Measurements from ENCODE around the gene ANKS1B.

Gene ANKS1B

DNA sequence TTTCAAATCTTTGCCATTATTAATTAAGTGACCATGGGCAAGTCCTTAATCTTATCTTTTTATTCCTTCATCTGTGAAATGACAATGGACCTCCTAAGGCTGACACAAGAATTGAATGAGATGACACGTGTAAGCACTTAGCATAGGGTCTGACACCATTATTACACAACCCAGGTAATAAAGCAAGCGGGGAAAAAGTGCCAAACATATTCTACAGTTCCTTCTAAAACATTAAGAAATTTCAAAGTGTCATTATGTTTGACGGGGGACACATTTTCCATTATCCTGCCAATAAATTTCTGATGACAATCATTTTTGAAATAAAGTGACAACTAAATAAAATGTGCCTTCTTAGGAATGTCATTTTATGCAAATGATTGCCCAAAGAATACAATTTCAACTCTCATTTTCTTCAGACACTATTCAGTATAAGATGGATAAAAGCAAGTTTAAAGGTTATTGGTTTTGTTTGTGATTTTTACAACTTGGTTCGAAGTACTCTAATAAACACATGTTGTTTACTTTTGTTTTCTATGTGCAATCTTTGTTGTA lies 3.0 kb downstream of the ANKS1B start:
- Histone ChIP-seq H3K36me3 (ENCODE audit: control insufficient read depth in 4 of 4, insufficient read depth in 4 of 4, low read length in 3 of 4) (no peaks in the 10 kb centered on the region), H3K27ac (ENCODE audit: insufficient read depth in 1 of 2, low read depth in 1 of 2, low read length in 2 of 2, poor library complexity in 1 of 2, severe bottlenecking in 2 of 2) (no peak overlapping the region), H3K4me3 (ENCODE audit: control insufficient read depth in 1 of 7, extremely low read depth in 1 of 7, insufficient read depth in 4 of 7, low read depth in 2 of 7, low read length in 6 of 7) (no peak overlapping the region), H3K9me3 (ENCODE audit: control extremely low read depth in 1 of 5, control insufficient read depth in 4 of 5, insufficient read depth in 2 of 5, low read depth in 1 of 5, low read length in 4 of 5) (no peaks in the 10 kb centered on the region), H3K4me1 (ENCODE audit: control extremely low read depth in 1 of 4, control insufficient read depth in 4 of 4, insufficient read depth in 4 of 4, low read length in 3 of 4) (peaks cover 5 to 12% (median 10%) of the 10 kb centered on the region in 4 experiments), H3K27me3 (replicated peaks in 2 of 5; ENCODE audit: control insufficient read depth in 4 of 5, insufficient read depth in 5 of 5, low read length in 4 of 5) (peaks cover 11 to 60% (median 23%) of the 10 kb centered on the region in 5 experiments)
- 90% methylated on average over 2 of the region's 4 CpGs for WGBS (ENCODE audit: insufficient coverage)
- ChIA-PET CTCF (no interaction called here), POLR2A (no interaction called here)
- DNase-seq: no peak

DNA sequence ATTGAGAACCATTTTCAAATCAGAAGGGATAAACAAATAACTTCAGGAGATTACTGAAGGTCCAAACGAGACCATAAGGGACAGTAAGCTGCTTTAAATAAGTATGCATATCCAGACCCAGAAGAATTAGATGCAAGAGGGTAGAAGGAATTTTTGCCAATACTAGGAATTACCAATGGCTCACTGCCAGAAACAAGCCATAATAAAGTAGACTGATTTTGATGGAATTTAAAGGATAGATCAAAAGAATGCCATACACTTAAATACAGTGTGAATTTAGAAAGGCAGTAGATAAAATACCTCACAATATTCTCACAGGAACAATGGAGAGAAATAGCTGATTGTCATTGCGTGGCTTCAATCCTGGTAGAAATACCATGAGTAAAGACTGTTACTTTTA lies 5.3 kb downstream of the ANKS1B start:
- peaks cover 6 to 42% (median 14%) of the 10 kb centered on the region in 5 experiments for H3K27me3 ChIP-seq (replicated peaks in 2 of 5; ENCODE audit: control insufficient read depth in 4 of 5, insufficient read depth in 5 of 5, low read length in 4 of 5)
- whole genome bisulfite sequencing (ENCODE audit: insufficient coverage): 40% methylated on average over 1 of the region's 2 CpGs
- H3K36me3 ChIP-seq (ENCODE audit: control insufficient read depth in 4 of 4, insufficient read depth in 4 of 4, low read length in 3 of 4): no peaks in the 10 kb centered on the region
- no peak overlapping the region for H3K4me3 ChIP-seq (ENCODE audit: control insufficient read depth in 1 of 7, extremely low read depth in 1 of 7, insufficient read depth in 4 of 7, low read depth in 2 of 7, low read length in 6 of 7)
- DNase-seq: no peak
- H3K27ac ChIP-seq (ENCODE audit: insufficient read depth in 1 of 2, low read depth in 1 of 2, low read length in 2 of 2, poor library complexity in 1 of 2, severe bottlenecking in 2 of 2): no peak overlapping the region
- H3K4me1 ChIP-seq (ENCODE audit: control extremely low read depth in 1 of 4, control insufficient read depth in 4 of 4, insufficient read depth in 4 of 4, low read length in 3 of 4): peaks cover 0 to 3% (median 3%) of the 10 kb centered on the region in 4 experiments
- ChIA-PET POLR2A (no interaction called here), CTCF (no interaction called here)
- H3K9me3 ChIP-seq (ENCODE audit: control extremely low read depth in 1 of 5, control insufficient read depth in 4 of 5, insufficient read depth in 2 of 5, low read depth in 1 of 5, low read length in 4 of 5): no peaks in the 10 kb centered on the region

DNA sequence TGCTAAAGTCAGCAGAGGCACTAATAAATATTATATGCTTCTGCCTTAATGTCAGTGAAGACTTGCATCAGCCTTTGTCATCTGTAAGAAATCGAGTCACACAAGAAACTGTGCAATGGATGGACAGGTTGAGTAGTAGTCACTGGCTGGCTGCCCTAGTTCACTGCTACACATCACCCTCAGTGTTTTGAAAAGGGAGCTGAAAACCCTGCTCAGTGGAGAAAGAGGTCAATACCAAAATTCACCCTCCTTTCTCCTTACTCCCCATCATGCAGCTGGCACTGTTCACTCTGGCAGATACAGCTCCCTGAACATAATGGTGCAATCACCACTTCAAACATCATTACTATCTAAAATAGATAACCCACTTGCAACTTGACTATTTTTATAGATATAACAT lies 6.6 kb downstream of the ANKS1B start:
- Histone ChIP-seq H3K9me3 (ENCODE audit: control extremely low read depth in 1 of 5, control insufficient read depth in 4 of 5, insufficient read depth in 2 of 5, low read depth in 1 of 5, low read length in 4 of 5) (peaks cover 0 to 2% (median 0%) of the 10 kb centered on the region in 5 experiments), H3K4me1 (ENCODE audit: control extremely low read depth in 1 of 4, control insufficient read depth in 4 of 4, insufficient read depth in 4 of 4, low read length in 3 of 4) (no peaks in the 10 kb centered on the region), H3K4me3 (ENCODE audit: control insufficient read depth in 1 of 7, extremely low read depth in 1 of 7, insufficient read depth in 4 of 7, low read depth in 2 of 7, low read length in 6 of 7) (no peak overlapping the region), H3K27ac (ENCODE audit: insufficient read depth in 1 of 2, low read depth in 1 of 2, low read length in 2 of 2, poor library complexity in 1 of 2, severe bottlenecking in 2 of 2) (no peak overlapping the region), H3K36me3 (ENCODE audit: control insufficient read depth in 4 of 4, insufficient read depth in 4 of 4, low read length in 3 of 4) (no peaks in the 10 kb centered on the region), H3K27me3 (replicated peaks in 2 of 5; ENCODE audit: control insufficient read depth in 4 of 5, insufficient read depth in 5 of 5, low read length in 4 of 5) (peaks cover 5 to 29% (median 6%) of the 10 kb centered on the region in 5 experiments)
- POLR2A ChIA-PET: no interaction called here
- CTCF ChIA-PET: no interaction called here
- DNase-seq: no peak
- WGBS (ENCODE audit: insufficient coverage): 100% methylated on average over 1 of the region's 1 CpG

DNA sequence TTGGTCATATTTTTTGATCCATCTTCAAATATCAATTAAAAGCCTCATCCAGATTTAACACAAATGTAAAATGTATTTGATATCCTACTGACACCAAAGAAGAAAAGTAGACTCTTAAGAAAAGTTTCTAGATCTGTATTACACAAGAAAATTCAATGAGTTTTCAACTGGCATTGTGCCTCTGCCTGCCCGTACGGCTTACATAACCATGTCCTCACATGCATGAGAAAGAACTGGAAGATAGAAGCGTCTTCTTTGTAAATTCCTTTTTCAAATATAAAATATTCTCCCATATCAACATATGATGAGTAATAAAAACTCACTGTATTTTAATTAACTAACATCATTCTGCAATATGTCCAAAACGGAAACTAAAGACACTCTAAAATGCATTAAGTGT lies 7.2 kb downstream of the ANKS1B start:
- Histone ChIP-seq H3K4me1 (ENCODE audit: control extremely low read depth in 1 of 4, control insufficient read depth in 4 of 4, insufficient read depth in 4 of 4, low read length in 3 of 4) (no peaks in the 10 kb centered on the region), H3K27me3 (replicated peaks in 2 of 5; ENCODE audit: control insufficient read depth in 4 of 5, insufficient read depth in 5 of 5, low read length in 4 of 5) (peaks cover 5 to 24% (median 6%) of the 10 kb centered on the region in 5 experiments), H3K27ac (ENCODE audit: insufficient read depth in 1 of 2, low read depth in 1 of 2, low read length in 2 of 2, poor library complexity in 1 of 2, severe bottlenecking in 2 of 2) (no peak overlapping the region), H3K36me3 (ENCODE audit: control insufficient read depth in 4 of 4, insufficient read depth in 4 of 4, low read length in 3 of 4) (no peaks in the 10 kb centered on the region), H3K4me3 (ENCODE audit: control insufficient read depth in 1 of 7, extremely low read depth in 1 of 7, insufficient read depth in 4 of 7, low read depth in 2 of 7, low read length in 6 of 7) (no peak overlapping the region), H3K9me3 (ENCODE audit: control extremely low read depth in 1 of 5, control insufficient read depth in 4 of 5, insufficient read depth in 2 of 5, low read depth in 1 of 5, low read length in 4 of 5) (peaks cover 0 to 7% (median 0%) of the 10 kb centered on the region in 5 experiments)
- DNase-seq: no peak
- ChIA-PET CTCF (no interaction called here), POLR2A (no interaction called here)
- 82% methylated on average over 3 of the region's 4 CpGs for WGBS (ENCODE audit: insufficient coverage)

DNA sequence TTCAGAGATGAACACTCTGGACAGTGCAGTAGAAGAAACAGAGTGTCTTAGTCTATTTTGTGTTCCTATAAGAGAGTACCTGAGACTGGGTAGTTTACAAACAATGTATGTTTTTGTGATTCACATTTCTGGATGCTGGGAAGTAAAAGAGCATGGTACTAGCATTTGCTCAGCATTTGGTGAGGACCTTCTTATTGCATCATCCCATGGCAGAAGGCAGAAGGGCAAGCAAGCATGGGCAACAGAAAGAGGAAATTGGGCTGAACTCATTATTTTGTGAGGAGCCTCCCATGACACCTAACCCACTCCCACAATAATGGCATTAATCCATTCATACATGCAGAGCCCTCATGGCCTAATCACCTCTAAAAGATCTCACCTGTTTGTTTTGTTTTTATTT lies 8.0 kb downstream of the ANKS1B start:
- DNase-seq: no peak
- H3K27me3 ChIP-seq (replicated peaks in 2 of 5; ENCODE audit: control insufficient read depth in 4 of 5, insufficient read depth in 5 of 5, low read length in 4 of 5): peaks cover 5 to 16% (median 6%) of the 10 kb centered on the region in 5 experiments
- H3K9me3 ChIP-seq (ENCODE audit: control extremely low read depth in 1 of 5, control insufficient read depth in 4 of 5, insufficient read depth in 2 of 5, low read depth in 1 of 5, low read length in 4 of 5): peaks cover 0 to 7% (median 0%) of the 10 kb centered on the region in 5 experiments
- ChIA-PET POLR2A (no interaction called here), CTCF (no interaction called here)
- H3K27ac ChIP-seq (ENCODE audit: insufficient read depth in 1 of 2, low read depth in 1 of 2, low read length in 2 of 2, poor library complexity in 1 of 2, severe bottlenecking in 2 of 2): no peak overlapping the region
- H3K4me3 ChIP-seq (ENCODE audit: control insufficient read depth in 1 of 7, extremely low read depth in 1 of 7, insufficient read depth in 4 of 7, low read depth in 2 of 7, low read length in 6 of 7): no peak overlapping the region
- H3K36me3 ChIP-seq (ENCODE audit: control insufficient read depth in 4 of 4, insufficient read depth in 4 of 4, low read length in 3 of 4): no peaks in the 10 kb centered on the region
- H3K4me1 ChIP-seq (ENCODE audit: control extremely low read depth in 1 of 4, control insufficient read depth in 4 of 4, insufficient read depth in 4 of 4, low read length in 3 of 4): no peaks in the 10 kb centered on the region

DNA sequence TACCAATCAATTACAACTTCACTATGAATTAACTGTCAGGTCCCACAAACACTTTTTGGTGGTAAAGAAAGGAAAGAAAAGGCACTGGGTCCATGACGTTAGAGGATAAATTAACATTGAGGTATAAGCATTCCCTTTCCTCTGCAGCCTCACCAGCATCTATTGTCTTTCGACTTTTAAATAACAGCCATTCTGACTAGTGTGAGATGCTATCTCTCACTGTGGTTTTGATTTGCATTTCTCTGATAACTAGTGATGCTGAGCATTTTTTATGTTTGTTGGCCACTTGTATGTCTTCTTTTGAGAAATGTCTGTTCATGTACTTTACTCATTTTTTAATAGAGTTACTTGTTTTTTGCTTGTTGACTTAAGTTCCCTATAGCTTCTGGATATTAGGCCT lies 9.4 kb downstream of the ANKS1B start:
- peaks cover 2 to 7% (median 6%) of the 10 kb centered on the region in 5 experiments for H3K27me3 ChIP-seq (replicated peaks in 2 of 5; ENCODE audit: control insufficient read depth in 4 of 5, insufficient read depth in 5 of 5, low read length in 4 of 5)
- no CpG with 5 or more reads among the region's 2 CpGs for WGBS (ENCODE audit: insufficient coverage)
- H3K9me3 ChIP-seq (ENCODE audit: control extremely low read depth in 1 of 5, control insufficient read depth in 4 of 5, insufficient read depth in 2 of 5, low read depth in 1 of 5, low read length in 4 of 5): peaks cover 0 to 7% (median 0%) of the 10 kb centered on the region in 5 experiments
- ChIA-PET CTCF (no interaction called here), POLR2A (no interaction called here)
- no peak for DNase-seq
- no peaks in the 10 kb centered on the region for H3K36me3 ChIP-seq (ENCODE audit: control insufficient read depth in 4 of 4, insufficient read depth in 4 of 4, low read length in 3 of 4)
- no peaks in the 10 kb centered on the region for H3K4me1 ChIP-seq (ENCODE audit: control extremely low read depth in 1 of 4, control insufficient read depth in 4 of 4, insufficient read depth in 4 of 4, low read length in 3 of 4)
- H3K27ac ChIP-seq (ENCODE audit: insufficient read depth in 1 of 2, low read depth in 1 of 2, low read length in 2 of 2, poor library complexity in 1 of 2, severe bottlenecking in 2 of 2): no peak overlapping the region
- no peak overlapping the region for H3K4me3 ChIP-seq (ENCODE audit: control insufficient read depth in 1 of 7, extremely low read depth in 1 of 7, insufficient read depth in 4 of 7, low read depth in 2 of 7, low read length in 6 of 7)

DNA sequence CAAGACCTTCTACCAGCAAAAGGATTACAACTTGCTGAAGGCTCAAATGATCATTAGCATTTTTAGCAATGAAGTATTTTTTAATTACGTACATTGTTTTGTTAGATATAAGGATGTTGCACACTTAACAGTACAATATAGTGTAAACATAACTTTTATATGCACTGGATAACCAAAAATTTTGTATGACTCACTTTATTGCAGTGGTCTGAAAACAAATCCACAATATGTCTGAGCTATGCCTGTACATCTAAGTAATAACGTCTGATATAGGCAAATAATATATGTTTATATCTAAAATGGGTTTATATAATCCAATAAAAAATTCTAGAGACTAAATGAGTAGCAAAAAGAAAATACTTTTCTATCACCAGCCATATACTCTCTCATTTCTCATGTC lies 10.6 kb downstream of the ANKS1B start:
- Histone ChIP-seq H3K9me3 (ENCODE audit: control extremely low read depth in 1 of 5, control insufficient read depth in 4 of 5, insufficient read depth in 2 of 5, low read depth in 1 of 5, low read length in 4 of 5) (peaks cover 0 to 7% (median 0%) of the 10 kb centered on the region in 5 experiments), H3K4me1 (ENCODE audit: control extremely low read depth in 1 of 4, control insufficient read depth in 4 of 4, insufficient read depth in 4 of 4, low read length in 3 of 4) (no peaks in the 10 kb centered on the region), H3K27me3 (replicated peaks in 2 of 5; ENCODE audit: control insufficient read depth in 4 of 5, insufficient read depth in 5 of 5, low read length in 4 of 5) (peaks cover 0 to 6% (median 2%) of the 10 kb centered on the region in 5 experiments), H3K27ac (ENCODE audit: insufficient read depth in 1 of 2, low read depth in 1 of 2, low read length in 2 of 2, poor library complexity in 1 of 2, severe bottlenecking in 2 of 2) (no peak overlapping the region), H3K36me3 (ENCODE audit: control insufficient read depth in 4 of 4, insufficient read depth in 4 of 4, low read length in 3 of 4) (no peaks in the 10 kb centered on the region), H3K4me3 (ENCODE audit: control insufficient read depth in 1 of 7, extremely low read depth in 1 of 7, insufficient read depth in 4 of 7, low read depth in 2 of 7, low read length in 6 of 7) (no peak overlapping the region)
- DNase-seq: no peak
- CTCF ChIA-PET: no interaction called here
- WGBS (ENCODE audit: insufficient coverage): no CpG with 5 or more reads among the region's 2 CpGs
- POLR2A ChIA-PET: no interaction called here
